Astrocyte (in vitro differentiated cells and primary cell): Measurements from ENCODE around the gene DPH2. TPM values are rescaled to one million over a fixed set of nuclear protein-coding genes. Genes with fewer than 3 reads are reported as not detected.

Source experiments
- DNase-seq: peaks from one replicate; pipeline ENCODE4 v3.0.0-alpha.2; 2010; ENCODE audit warnings: low read depth
- FAIRE-seq: peaks from 2 replicates; lab custom pipeline; 2011; peaks lifted over from hg19 to GRCh38; lab: Jason Lieb, UNC
- H2AFZ ChIP-seq: 2 replicates; pipeline ENCODE4 v1.6.0; 2012; ENCODE audit warnings: low read depth, low read length, inconsistent platforms
- H3K27ac ChIP-seq: 2 replicates; pipeline ENCODE4 v1.5.1; 2011; ENCODE audit warnings: low read depth, low read length, inconsistent platforms
- H3K27me3 ChIP-seq: 2 replicates; pipeline ENCODE4 v1.6.0; 2011; ENCODE audit warnings: low read length, inconsistent platforms; ENCODE audit not compliant: insufficient read depth
- H3K36me3 ChIP-seq: 2 replicates; pipeline ENCODE4 v1.5.1; 2011; ENCODE audit warnings: low read length, inconsistent platforms; ENCODE audit not compliant: insufficient read depth
- H3K4me1 ChIP-seq: 2 replicates; pipeline ENCODE4 v1.5.1; 2011; ENCODE audit warnings: low read length, inconsistent platforms; ENCODE audit not compliant: insufficient read depth
- H3K4me2 ChIP-seq: 2 replicates; pipeline ENCODE4 v1.6.0; 2012; ENCODE audit warnings: low read length, inconsistent platforms
- H3K4me3 ChIP-seq: 2 replicates; pipeline ENCODE4 v1.5.1; 2011; ENCODE audit warnings: low read depth, mild to moderate bottlenecking, low read length, inconsistent platforms; ENCODE audit not compliant: insufficient read depth
- H3K79me2 ChIP-seq: 2 replicates; pipeline ENCODE4 v1.6.0; 2012; ENCODE audit warnings: mild to moderate bottlenecking, low read length, inconsistent platforms; ENCODE audit not compliant: insufficient read depth
- H3K9ac ChIP-seq: 2 replicates; pipeline ENCODE4 v1.6.0; 2012; ENCODE audit warnings: mild to moderate bottlenecking, low read length, inconsistent platforms
- H3K9me3 ChIP-seq: 2 replicates; pipeline ENCODE4 v1.5.1; 2012; ENCODE audit warnings: low read depth, mild to moderate bottlenecking, low read length, inconsistent platforms; ENCODE audit not compliant: insufficient read depth
- H4K20me1 ChIP-seq: 2 replicates; pipeline ENCODE4 v1.6.0; 2012; ENCODE audit warnings: low read length, inconsistent platforms; ENCODE audit not compliant: insufficient read depth
- H3K27ac Mint-ChIP-seq: one replicate; pipeline ENCODE4 v1.8.0; 2021; ENCODE audit warnings: mild to moderate bottlenecking, mixed read lengths; ENCODE audit not compliant: unreplicated experiment
- H3K27me3 Mint-ChIP-seq: one replicate; pipeline ENCODE4 v1.8.0; 2021; ENCODE audit warnings: low read depth, mixed read lengths; ENCODE audit not compliant: unreplicated experiment
- H3K36me3 Mint-ChIP-seq: one replicate; pipeline ENCODE4 v1.8.0; 2021; ENCODE audit warnings: low read depth, mixed read lengths; ENCODE audit not compliant: unreplicated experiment
- H3K4me1 Mint-ChIP-seq: one replicate; pipeline ENCODE4 v1.8.0; 2021; ENCODE audit warnings: low read depth, mixed read lengths; ENCODE audit not compliant: unreplicated experiment
- H3K4me3 Mint-ChIP-seq: one replicate; pipeline ENCODE4 v1.8.0; 2021; ENCODE audit warnings: mild to moderate bottlenecking, moderate library complexity, mixed read lengths; ENCODE audit not compliant: unreplicated experiment
- H3K9me3 Mint-ChIP-seq: one replicate; pipeline ENCODE4 v1.8.0; 2021; ENCODE audit warnings: mild to moderate bottlenecking, mixed read lengths; ENCODE audit not compliant: unreplicated experiment
- EZH2 ChIP-seq: IDR thresholded peaks from 2 replicates; pipeline ENCODE4 v1.6.1; 2012; ENCODE audit warnings: mild to moderate bottlenecking, low read length, inconsistent platforms; ENCODE audit not compliant: insufficient read depth
- total RNA-seq: library from RNA; stranded (reverse); gene quantifications from 2 replicates; pipeline ENCODE4 v1.2.1, GENCODE V29; 2021
- TF ChIP-seq, protein P1 (sequence below): IDR thresholded peaks from 2 replicates; pipeline ENCODE4 v1.5.1; 2011; ENCODE audit warnings: low read depth, mild to moderate bottlenecking, inconsistent platforms, low read length, moderate library complexity; ENCODE audit not compliant: insufficient read depth

DPH2 gene
- total RNA-seq, 1 donor from 2014 or later: 31.6 TPM

DNA sequence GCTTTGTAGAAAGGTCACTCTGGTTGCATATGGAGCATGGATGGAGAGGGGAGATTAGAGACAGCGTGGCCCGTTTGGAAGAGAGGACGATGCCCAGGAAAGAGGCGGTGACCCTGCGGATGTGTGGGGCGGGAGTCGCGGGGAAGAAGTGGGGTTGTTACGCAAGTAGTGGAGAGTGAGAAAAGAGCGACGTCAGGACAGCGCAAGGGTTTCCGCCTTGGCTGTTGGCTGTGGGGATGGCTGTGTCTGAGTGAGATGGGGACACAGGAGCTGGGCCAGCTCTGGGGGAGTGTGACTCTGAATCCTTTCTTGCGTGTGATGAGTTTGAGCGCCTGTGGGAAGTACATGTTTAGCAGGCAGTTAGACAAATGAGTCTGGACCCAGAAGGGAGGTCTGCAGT, 13.0 kb downstream of the DPH2 start:
- Mint-ChIP-seq H3K27ac (no peak overlapping the region), H3K4me3 (no peak overlapping the region), H3K9me3 (no peaks in the 10 kb centered on the region), H3K4me1 (peaks cover 34% of the 10 kb centered on the region), H3K36me3 (peaks cover 31% of the 10 kb centered on the region), H3K27me3 (no peaks in the 10 kb centered on the region)
- Histone ChIP-seq H3K79me2 (peaks cover 49% of the 10 kb centered on the region), H3K9ac (no peak overlapping the region), H3K9me3 (no peaks in the 10 kb centered on the region), H3K36me3 (peaks cover 4% of the 10 kb centered on the region), H2AFZ (no peak overlapping the region), H3K4me2 (peak overlapping the region; percentile 28), H3K27me3 (no peaks in the 10 kb centered on the region), H3K4me1 (peaks cover 28% of the 10 kb centered on the region), H3K27ac (no peak overlapping the region), H4K20me1 (peaks cover 68% of the 10 kb centered on the region), H3K4me3 (no peak overlapping the region)
- no peak for FAIRE-seq
- TF ChIP-seq, protein P1, sequence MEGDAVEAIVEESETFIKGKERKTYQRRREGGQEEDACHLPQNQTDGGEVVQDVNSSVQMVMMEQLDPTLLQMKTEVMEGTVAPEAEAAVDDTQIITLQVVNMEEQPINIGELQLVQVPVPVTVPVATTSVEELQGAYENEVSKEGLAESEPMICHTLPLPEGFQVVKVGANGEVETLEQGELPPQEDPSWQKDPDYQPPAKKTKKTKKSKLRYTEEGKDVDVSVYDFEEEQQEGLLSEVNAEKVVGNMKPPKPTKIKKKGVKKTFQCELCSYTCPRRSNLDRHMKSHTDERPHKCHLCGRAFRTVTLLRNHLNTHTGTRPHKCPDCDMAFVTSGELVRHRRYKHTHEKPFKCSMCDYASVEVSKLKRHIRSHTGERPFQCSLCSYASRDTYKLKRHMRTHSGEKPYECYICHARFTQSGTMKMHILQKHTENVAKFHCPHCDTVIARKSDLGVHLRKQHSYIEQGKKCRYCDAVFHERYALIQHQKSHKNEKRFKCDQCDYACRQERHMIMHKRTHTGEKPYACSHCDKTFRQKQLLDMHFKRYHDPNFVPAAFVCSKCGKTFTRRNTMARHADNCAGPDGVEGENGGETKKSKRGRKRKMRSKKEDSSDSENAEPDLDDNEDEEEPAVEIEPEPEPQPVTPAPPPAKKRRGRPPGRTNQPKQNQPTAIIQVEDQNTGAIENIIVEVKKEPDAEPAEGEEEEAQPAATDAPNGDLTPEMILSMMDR: no peak
- no peak for TF ChIP-seq EZH2
- DNase-seq: no peak

DNA sequence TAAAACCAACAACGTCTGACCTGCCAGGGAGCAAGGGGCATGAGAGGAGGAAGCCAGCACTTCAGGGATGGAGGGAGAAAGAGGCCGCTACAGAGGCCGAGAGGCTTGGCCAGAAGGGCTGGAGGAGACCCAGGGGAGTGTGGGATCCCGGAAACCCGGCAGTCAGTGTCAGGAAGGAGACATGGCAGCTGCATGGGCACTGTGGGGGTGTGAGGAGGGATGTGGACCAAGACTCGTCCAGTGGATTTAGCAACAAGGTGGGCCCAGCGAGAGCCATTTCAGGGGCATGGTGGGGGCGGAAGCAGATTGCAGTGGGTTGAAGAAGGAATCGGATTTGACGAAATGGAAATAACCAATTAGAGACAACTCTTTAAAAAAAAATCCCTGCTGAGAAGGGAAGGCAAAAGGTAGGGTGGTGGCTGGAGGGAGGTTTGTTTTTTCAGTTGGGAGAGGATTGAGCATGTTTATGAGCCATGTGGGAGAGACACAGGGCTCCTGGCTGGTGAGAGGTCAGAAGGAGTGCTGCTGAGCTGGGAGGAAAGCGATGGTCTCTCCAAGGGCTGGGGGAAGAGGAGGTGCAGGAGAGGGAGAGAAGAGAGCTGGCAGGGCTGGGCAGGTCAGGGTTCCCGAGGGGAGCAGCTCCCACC, 13.6 kb downstream of the DPH2 start:
- Mint-ChIP-seq H3K27me3 (no peaks in the 10 kb centered on the region), H3K4me1 (peaks cover 28% of the 10 kb centered on the region), H3K36me3 (peaks cover 26% of the 10 kb centered on the region), H3K9me3 (no peaks in the 10 kb centered on the region), H3K4me3 (no peak overlapping the region), H3K27ac (peak overlapping the region; percentile 55)
- FAIRE-seq: no peak
- DNase-seq: no peak
- Histone ChIP-seq H3K4me3 (no peak overlapping the region), H3K9me3 (no peaks in the 10 kb centered on the region), H3K79me2 (peaks cover 43% of the 10 kb centered on the region), H3K27ac (no peak overlapping the region), H2AFZ (no peak overlapping the region), H3K4me1 (peaks cover 23% of the 10 kb centered on the region), H3K4me2 (peak overlapping the region; percentile 28), H3K27me3 (no peaks in the 10 kb centered on the region), H4K20me1 (peaks cover 63% of the 10 kb centered on the region), H3K36me3 (peaks cover 2% of the 10 kb centered on the region), H3K9ac (no peak overlapping the region)
- TF ChIP-seq EZH2: no peak
- TF ChIP-seq, protein P1: no peak

DNA sequence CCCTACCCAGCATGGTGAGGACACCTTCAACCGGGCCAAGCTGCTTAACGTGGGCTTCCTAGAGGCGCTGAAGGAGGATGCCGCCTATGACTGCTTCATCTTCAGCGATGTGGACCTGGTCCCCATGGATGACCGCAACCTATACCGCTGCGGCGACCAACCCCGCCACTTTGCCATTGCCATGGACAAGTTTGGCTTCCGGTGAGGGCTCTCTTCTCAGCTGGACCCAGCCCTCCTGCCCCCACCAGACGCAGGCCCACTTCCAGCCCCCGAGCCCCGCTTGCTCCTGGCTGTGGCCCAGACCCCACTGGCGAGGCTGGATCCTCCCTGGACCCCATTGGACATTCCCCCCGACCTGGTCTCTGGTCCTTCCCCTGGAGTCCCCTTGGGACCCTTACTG, 15.0 kb downstream of the DPH2 start:
- H3K4me3 Mint-ChIP-seq: no peak overlapping the region
- no peak overlapping the region for H2AFZ ChIP-seq
- H3K36me3 Mint-ChIP-seq: peaks cover 26% of the 10 kb centered on the region
- DNase-seq (no peak), FAIRE-seq (no peak)
- H3K9me3 Mint-ChIP-seq: no peaks in the 10 kb centered on the region
- no peaks in the 10 kb centered on the region for H3K27me3 ChIP-seq
- peaks cover 2% of the 10 kb centered on the region for H3K36me3 ChIP-seq
- no peak overlapping the region for H3K27ac Mint-ChIP-seq
- H3K4me3 ChIP-seq: no peak overlapping the region
- peaks cover 59% of the 10 kb centered on the region for H4K20me1 ChIP-seq
- H3K27ac ChIP-seq: no peak overlapping the region
- no peaks in the 10 kb centered on the region for H3K9me3 ChIP-seq
- peaks cover 16% of the 10 kb centered on the region for H3K4me1 ChIP-seq
- H3K9ac ChIP-seq: no peak overlapping the region
- H3K4me2 ChIP-seq: no peak overlapping the region
- H3K79me2 ChIP-seq: peaks cover 35% of the 10 kb centered on the region
- no peaks in the 10 kb centered on the region for H3K27me3 Mint-ChIP-seq
- peaks cover 25% of the 10 kb centered on the region for H3K4me1 Mint-ChIP-seq
- TF ChIP-seq EZH2: no peak
- TF ChIP-seq, protein P1: no peak
